ENCODE results near the gene IMPDH2. TPM values are rescaled to one million over a fixed set of nuclear protein-coding genes. Genes with fewer than 3 reads are reported as not detected.

The IMPDH2 gene
- 100 to 1,000 TPM; 184 to 355 (median 229) TPM for total RNA-seq

DNA sequence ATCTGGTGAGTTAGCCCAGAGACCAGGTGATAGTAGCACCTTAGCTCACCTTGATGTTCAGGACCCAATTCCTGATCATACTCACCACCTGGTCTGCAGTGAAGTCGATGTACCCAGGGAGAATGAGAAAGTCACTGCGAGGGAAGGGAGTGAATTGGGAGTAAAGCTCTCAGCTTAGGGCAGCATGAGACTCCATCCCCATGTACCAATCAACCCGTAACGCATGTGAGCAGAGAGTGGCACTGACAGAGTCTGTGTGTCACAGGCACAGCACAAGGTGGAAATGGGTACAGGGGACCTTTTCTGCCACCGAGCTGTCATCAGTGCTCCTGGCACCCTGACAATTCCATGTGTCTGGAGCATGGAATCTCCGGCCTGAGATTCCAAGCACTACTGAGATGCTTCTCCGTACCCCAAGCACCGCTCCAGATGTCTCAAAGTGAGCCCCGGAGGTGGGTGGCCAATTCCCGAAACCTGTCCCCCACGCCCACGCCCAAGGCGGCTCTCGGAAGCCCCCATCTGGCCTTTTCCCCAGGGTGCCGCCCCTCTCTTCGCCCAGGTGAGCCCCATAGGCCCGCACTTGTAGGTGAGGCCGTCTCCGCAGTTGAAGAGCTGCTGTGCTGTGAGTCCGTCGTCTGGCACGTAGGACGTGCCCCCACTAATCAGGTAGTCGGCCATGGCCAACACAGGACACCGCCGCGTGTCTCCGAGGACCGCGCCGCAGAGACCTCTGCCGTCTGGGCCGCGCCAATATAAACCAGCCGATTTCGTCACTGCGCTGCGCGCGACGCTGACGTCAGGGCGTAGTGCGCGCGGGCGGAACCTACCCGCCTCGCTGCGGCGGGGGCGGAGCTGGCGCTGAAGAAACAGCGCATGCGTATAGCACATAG is at the start of gene IMPDH2:
Gene IMPDH2, minus strand, starts transcription at position 726 of the 890 bp plus-strand sequence. Its CDS starts 48 bp downstream, at position 678.
- peaks cover 74% of the 10 kb centered on the region for H3K36me3 ChIP-seq
- no peaks in the 10 kb centered on the region for H3K9me3 ChIP-seq
- peak; percentile 87 to 98 for TF ChIP-seq POLR2A (IDR thresholded peaks at IDR 0.05)
- TF ChIP-seq, protein P1, sequence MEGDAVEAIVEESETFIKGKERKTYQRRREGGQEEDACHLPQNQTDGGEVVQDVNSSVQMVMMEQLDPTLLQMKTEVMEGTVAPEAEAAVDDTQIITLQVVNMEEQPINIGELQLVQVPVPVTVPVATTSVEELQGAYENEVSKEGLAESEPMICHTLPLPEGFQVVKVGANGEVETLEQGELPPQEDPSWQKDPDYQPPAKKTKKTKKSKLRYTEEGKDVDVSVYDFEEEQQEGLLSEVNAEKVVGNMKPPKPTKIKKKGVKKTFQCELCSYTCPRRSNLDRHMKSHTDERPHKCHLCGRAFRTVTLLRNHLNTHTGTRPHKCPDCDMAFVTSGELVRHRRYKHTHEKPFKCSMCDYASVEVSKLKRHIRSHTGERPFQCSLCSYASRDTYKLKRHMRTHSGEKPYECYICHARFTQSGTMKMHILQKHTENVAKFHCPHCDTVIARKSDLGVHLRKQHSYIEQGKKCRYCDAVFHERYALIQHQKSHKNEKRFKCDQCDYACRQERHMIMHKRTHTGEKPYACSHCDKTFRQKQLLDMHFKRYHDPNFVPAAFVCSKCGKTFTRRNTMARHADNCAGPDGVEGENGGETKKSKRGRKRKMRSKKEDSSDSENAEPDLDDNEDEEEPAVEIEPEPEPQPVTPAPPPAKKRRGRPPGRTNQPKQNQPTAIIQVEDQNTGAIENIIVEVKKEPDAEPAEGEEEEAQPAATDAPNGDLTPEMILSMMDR (IDR thresholded peaks at IDR 0.05), result no peak
- peak; percentile 85 to 98 (median 90) for TF ChIP-seq POLR2AphosphoS5 (IDR thresholded peaks at IDR 0.05)
- no peaks in the 10 kb centered on the region for H3K27me3 ChIP-seq
- DNase-seq (ENCODE audit: low spot score in 2 of 2), result peak; percentile 94 to 95
- H3K27ac ChIP-seq, result peak within 1 kb of the TSS; percentile 89
- peaks cover 36% of the 10 kb centered on the region for H3K4me1 ChIP-seq
- peak within 1 kb of the TSS; percentile 75 for H3K4me3 ChIP-seq
- 3% methylated on average over 15 of the region's 55 CpGs for WGBS

DNA sequence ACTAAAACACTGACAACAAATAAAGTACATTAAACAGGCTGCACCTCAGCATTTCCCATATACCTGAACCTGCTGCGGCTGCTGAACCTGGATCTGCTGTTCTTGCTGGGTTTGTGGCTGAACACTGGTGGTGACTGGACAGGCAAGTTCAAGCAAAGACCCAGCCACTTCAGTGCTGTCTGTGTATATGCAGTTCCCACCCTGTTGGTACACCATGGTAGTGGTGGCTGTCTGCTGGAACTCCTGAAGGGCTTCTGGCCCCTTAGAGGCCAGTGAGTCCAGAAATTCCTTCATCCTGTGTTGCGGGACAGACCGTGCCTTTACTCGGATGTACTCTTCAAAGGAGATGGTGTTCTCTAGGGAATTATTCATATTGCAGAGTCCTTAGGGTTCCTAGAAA is 47.4 kb upstream of the IMPDH2 start:
- no peak overlapping the region for H3K27ac ChIP-seq
- DNase-seq (ENCODE audit: low spot score in 2 of 2), result no peak
- peaks cover 4% of the 10 kb centered on the region for H3K4me1 ChIP-seq
- no peaks in the 10 kb centered on the region for H3K9me3 ChIP-seq
- H3K27me3 ChIP-seq, result no peaks in the 10 kb centered on the region
- peaks cover 71% of the 10 kb centered on the region for H3K36me3 ChIP-seq
- TF ChIP-seq POLR2A (IDR thresholded peaks at IDR 0.05), result no peak
- TF ChIP-seq POLR2AphosphoS5 (IDR thresholded peaks at IDR 0.05), result no peak
- TF ChIP-seq EP300 (IDR thresholded peaks at IDR 0.05), result no peak
- TF ChIP-seq, protein P1 (IDR thresholded peaks at IDR 0.05), result no peak
- 92% methylated on average over 4 of the region's 4 CpGs for WGBS
- no peak overlapping the region for H3K4me3 ChIP-seq

DNA sequence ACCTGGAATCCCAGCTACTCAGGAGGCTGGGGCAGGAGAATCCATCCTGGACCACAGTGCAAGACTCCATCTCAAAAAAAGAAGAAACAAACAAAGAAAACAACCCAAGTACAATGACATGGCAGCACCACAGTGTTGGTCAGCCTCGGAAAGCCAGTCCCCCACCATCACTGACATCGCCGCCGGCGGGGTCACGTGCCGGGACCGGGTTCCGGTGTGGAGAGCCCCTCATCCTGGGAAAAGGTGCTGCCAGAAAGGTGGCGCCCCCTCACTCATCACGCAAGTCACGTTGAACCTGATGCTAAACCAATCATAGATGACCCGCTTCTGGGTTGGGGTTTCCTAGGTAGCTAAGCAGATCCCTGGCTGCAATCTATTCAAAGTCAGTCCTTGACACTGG is 46.9 kb upstream of the IMPDH2 start:
- TF ChIP-seq POLR2AphosphoS5 (IDR thresholded peaks at IDR 0.05), result no peak
- TF ChIP-seq, protein P1 (IDR thresholded peaks at IDR 0.05), result no peak
- TF ChIP-seq POLR2A (IDR thresholded peaks at IDR 0.05), result no peak
- no peak for TF ChIP-seq EP300 (IDR thresholded peaks at IDR 0.05)
- no peak for DNase-seq (ENCODE audit: low spot score in 2 of 2)
- 94% methylated on average over 13 of the region's 13 CpGs for WGBS
- no peak overlapping the region for H3K27ac ChIP-seq
- H3K4me1 ChIP-seq, result no peaks in the 10 kb centered on the region
- no peaks in the 10 kb centered on the region for H3K27me3 ChIP-seq
- H3K36me3 ChIP-seq, result peaks cover 76% of the 10 kb centered on the region
- no peaks in the 10 kb centered on the region for H3K9me3 ChIP-seq
- H3K4me3 ChIP-seq, result no peak overlapping the region

DNA sequence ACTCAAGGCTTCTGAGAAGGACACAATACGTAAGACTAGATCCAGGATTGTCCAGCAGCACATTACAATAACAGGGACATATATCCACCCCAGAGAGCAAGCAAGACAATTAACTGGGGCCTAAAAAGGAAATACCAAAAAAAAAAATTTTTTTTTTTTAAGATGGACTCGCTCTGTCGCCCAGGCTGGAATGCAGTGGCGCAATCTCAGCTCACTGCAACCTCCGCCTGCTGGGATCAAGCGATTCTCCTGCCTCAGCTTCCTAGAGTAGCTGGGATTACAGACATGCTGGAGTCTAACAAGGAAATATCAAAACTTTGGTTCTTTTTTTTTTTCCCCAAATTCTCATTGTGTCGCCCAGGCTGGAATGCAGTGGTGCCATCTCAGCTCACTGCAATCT is 28.8 kb upstream of the IMPDH2 start:
- Histone ChIP-seq H3K4me1 (no peaks in the 10 kb centered on the region), H3K27me3 (no peaks in the 10 kb centered on the region), H3K9me3 (no peaks in the 10 kb centered on the region), H3K27ac (no peak overlapping the region), H3K4me3 (no peak overlapping the region), H3K36me3 (peaks cover 70% of the 10 kb centered on the region)
- no peak for DNase-seq (ENCODE audit: low spot score in 2 of 2)
- WGBS, result 92% methylated on average over 7 of the region's 7 CpGs
- TF ChIP-seq EP300 (IDR thresholded peaks at IDR 0.05), result no peak
- TF ChIP-seq, protein P1 (IDR thresholded peaks at IDR 0.05), result no peak
- no peak for TF ChIP-seq POLR2AphosphoS5 (IDR thresholded peaks at IDR 0.05)
- TF ChIP-seq POLR2A (IDR thresholded peaks at IDR 0.05), result no peak

DNA sequence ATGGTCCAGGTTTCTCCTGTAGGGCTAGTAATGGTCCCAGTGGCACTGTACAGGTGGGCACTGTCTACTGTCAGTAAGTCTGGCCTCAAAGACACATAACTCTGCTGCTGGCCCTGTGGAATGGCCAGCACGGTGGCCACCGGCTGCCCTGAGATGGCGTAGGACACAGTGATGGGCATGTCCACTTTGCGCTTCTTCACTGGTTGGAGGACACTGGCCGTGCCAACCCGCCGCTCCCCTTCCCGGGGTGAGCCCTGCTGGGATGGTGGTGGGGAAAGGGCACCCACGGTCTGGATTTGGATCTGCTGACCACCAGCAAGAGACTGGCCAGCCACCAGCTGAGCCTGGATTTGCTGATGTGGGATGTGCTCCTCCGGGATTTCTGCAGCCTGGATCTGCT is 28.1 kb upstream of the IMPDH2 start:
- WGBS, result no CpG with 5 or more reads among the region's 10 CpGs
- TF ChIP-seq, protein P1 (IDR thresholded peaks at IDR 0.05), result no peak
- no peak for TF ChIP-seq POLR2AphosphoS5 (IDR thresholded peaks at IDR 0.05)
- TF ChIP-seq EP300 (IDR thresholded peaks at IDR 0.05), result no peak
- TF ChIP-seq POLR2A (IDR thresholded peaks at IDR 0.05), result no peak
- H3K36me3 ChIP-seq, result peaks cover 69% of the 10 kb centered on the region
- H3K4me1 ChIP-seq, result no peaks in the 10 kb centered on the region
- DNase-seq (ENCODE audit: low spot score in 2 of 2), result no peak
- no peak overlapping the region for H3K27ac ChIP-seq
- H3K4me3 ChIP-seq, result no peak overlapping the region
- no peaks in the 10 kb centered on the region for H3K27me3 ChIP-seq
- H3K9me3 ChIP-seq, result no peaks in the 10 kb centered on the region
